Astrocyte (in vitro differentiated cells and primary cell): ENCODE data around the gene NTSR1.

ENCODE experiments used
- CTCF ChIP-seq: IDR thresholded peaks from 2 replicates; pipeline ENCODE4 v1.5.1; 2011; ENCODE audit warnings: low read depth, mild to moderate bottlenecking, inconsistent platforms, low read length, moderate library complexity; ENCODE audit not compliant: insufficient read depth
- EZH2 ChIP-seq: IDR thresholded peaks from 2 replicates; pipeline ENCODE4 v1.6.1; 2012; ENCODE audit warnings: mild to moderate bottlenecking, low read length, inconsistent platforms; ENCODE audit not compliant: insufficient read depth

GRCh38 chr20:62722627-62723026 is 14.0 kb downstream of the NTSR1 start:
- TF ChIP-seq CTCF (no peak), EZH2 (no peak)
